HTERT RPE-1 (cell line): ENCODE results near the gene PRKACB.

ENCODE experiments used
- in situ Hi-C: fragments of 300-500 bp; cut with MboI; formaldehyde crosslinking; loops from 4 replicates; pipeline ENCODE4 v1.14.3; 2020; ENCODE audit warnings: low sequenced_read_pairs

Gene PRKACB

GRCh38 chr1:84155517-84155916 lies 11.4 kb downstream of the PRKACB start:
- in situ Hi-C loops: no loop called here

GRCh38 chr1:84156210-84156621 lies 12.1 kb downstream of the PRKACB start:
- in situ Hi-C loops: no loop called here

DNA sequence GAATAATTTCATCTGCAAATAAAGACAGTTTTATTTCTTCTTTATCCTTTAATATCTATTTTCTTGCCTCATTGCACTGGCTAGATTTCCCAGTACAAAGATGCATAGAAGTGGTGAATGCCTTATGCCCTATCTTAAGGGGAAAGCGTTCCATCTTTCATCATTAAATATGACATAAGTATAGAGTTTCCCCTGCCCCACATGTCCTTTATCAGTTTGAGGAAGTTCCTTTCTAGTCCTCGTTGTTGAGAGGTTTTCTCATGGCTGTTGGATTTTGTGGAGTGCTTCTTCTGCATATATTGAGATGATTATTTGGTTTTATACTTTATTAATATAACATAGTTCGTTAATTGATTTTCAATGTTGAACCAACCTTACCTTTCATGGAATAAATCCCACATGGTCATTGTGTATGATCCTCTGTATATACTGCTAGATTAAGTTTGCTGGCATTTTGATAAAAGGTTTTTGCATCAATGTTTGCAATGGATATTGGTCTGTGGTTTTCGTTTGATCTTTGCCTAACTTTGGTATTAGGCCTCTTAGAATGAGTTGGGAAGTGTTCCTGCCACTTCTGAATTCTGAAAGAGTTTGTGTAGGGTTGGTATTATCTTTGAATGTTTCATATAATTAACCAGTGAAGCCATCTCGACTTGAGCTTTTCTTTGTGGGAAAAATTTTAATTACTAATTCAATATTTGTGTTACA lies 15.6 kb downstream of the PRKACB start:
- in situ Hi-C loops: no loop called here

DNA sequence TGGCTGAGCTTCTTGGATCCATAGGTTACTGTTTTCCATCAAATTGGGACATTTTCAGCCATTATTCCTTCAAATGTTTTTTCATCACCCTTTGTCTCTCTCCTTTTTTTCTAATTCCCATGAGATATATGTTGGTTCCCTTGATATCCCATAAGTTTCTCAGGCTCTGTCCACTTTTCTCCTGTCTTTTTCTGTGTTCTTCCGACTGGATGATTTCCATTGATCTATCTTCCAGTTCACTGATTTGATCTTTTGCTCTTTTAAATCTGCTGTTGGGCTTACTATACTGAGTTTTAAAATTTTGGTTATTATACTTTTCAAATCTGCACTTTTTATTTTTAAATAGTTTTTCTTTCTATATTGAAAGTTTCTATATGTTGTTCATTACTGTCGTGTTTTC lies 18.2 kb downstream of the PRKACB start:
- in situ Hi-C loops: no loop called here

- in situ Hi-C loops: no loop called here
These were observed 19.3 kb downstream of the PRKACB start for GRCh38 chr1:84163123-84163931.

DNA sequence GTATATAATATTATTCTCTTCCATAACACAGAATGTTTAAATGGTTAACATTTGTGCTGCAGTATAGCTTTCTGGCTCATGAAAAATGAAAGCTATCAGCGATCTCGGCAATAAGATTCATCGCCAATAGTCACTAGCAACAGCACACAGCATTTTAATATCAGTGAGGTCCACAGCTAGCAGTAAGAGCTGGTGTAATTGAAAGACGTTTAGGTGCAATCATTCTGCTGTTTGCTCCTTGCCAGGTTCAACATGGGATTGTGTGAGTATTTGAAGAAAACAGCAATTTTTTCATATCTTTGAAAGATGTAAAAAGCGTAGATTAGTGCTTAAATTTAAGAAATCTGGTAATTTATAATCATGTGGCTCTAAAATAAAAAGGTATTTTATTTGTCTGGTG lies 20.1 kb downstream of the PRKACB start:
- in situ Hi-C loops: no loop called here

GRCh38 chr1:84164567-84165021 lies 20.5 kb downstream of the PRKACB start:
- in situ Hi-C loops: no loop called here

DNA sequence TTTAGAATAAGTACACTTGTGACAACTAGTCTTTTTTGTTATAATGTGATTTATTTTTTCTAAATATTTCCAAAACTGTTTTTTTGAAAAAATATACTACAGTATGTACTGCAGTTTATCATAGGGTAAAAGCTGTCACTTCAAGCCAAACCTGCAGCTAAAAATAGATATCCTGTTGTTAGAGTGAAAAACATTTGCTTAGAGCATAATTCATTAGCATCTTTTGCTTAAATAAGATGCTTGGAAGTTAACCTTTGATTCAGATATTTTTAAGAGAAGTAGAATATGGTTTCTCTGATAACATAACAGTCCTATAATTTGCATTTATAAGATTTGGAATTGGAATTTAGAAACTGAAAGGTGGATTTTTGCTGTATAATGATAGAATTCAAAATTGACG lies 21.5 kb downstream of the PRKACB start:
- in situ Hi-C loops: no loop called here

DNA sequence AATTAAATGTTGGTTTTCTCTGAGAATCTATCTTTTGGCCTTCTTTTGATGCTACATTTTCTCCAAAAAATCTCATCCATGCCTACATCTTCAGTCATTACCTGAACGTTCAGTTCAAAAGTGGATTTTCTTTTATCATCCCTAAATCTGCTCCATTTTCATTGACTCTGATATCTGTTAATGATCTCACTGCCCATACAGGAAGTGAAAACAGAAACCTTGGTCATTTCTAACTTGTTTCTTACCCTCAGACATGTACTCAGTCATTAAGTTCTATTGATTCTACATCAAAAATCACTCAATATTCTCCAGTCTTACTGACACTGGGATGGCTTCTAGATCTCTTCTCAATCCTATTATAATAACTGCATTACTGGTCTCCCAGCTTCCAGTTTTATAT lies 22.7 kb downstream of the PRKACB start:
- in situ Hi-C loops: no loop called here

- in situ Hi-C loops: no loop called here
These were observed 24.7 kb downstream of the PRKACB start for GRCh38 chr1:84168783-84169182.

GRCh38 chr1:84170171-84170570 lies 26.1 kb downstream of the PRKACB start:
- in situ Hi-C loops: no loop called here

DNA sequence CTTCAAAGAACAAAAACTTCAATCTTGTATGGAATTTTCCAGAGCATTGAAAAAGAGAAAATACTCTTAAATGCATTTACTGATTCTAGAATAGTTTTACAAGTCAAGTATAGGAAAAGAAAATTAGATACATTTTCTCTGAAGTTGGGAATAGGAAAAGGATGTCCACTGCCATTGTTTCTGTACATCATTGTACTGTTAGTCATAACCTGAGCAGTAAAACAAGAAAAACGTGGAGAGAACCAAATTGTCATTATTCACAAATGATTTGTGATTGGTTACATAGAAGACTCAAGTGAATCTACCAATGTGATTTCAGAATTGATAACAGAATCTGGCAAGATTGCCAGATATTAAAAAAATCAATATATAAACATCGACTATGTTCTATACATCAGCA lies 27.4 kb downstream of the PRKACB start:
- in situ Hi-C loops: no loop called here

DNA sequence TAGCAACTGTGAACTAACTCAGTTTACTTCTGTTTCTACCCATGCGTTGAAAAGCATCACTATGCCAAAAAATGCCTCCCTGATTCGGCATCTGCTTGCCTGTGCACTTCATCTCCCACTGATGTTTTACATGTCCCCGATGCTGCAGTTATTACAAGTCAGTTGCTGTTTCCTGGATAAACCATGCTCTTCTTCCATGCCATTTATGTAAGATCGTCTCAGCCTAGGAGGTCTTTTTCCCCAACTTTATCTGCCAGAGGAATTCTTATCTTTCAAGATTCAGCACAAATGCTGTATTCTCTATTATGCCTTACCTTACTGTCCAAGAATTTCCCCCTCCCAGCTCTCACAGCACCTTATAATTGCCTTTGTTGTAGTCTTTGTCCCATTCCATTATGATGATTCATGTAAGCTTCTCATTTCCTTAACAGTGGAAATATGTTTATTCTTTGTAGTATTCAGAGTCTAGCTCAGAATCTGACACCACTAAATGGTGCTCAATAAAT lies 30.0 kb downstream of the PRKACB start:
- in situ Hi-C loops: no loop called here

- in situ Hi-C loops: no loop called here
These were observed 37.4 kb downstream of the PRKACB start for GRCh38 chr1:84181350-84182005.

DNA sequence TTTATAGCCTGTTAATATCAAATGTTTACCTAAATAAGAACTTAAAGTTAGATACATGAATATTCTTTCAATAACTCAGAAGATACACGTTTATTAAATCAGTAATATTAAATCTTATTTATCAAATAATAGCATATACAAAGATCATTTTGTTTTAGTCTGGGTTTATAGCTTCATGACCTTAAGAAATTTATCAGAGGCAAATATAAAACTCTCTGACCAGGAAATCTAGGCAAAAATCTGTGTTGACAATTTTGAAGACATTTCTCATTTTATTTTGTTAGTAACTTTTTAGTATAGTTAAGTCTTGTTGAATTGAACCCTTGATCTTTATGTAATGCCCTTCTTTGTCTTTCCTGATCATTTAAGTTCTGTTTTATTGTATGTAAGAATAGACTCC lies 46.4 kb downstream of the PRKACB start:
- in situ Hi-C loops: no loop called here

DNA sequence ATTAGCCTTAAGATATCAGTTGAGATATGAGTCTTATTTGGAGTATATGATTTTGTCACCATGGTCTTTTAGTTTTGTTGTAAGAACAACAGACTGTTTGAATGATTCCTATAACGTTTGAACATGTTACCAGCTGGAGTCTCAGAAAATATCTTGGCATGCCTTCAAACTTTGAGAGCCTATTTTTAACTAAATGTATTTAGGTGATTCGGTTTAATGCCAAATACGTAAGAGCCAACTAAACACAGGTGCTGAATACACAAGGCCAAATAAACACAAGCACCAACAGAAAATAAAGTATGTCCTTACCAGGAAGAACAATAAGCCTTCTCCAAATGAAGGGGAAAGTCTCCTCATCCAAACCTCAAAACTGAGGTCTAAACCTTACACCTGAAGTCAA lies 48.6 kb downstream of the PRKACB start:
- in situ Hi-C loops: no loop called here

DNA sequence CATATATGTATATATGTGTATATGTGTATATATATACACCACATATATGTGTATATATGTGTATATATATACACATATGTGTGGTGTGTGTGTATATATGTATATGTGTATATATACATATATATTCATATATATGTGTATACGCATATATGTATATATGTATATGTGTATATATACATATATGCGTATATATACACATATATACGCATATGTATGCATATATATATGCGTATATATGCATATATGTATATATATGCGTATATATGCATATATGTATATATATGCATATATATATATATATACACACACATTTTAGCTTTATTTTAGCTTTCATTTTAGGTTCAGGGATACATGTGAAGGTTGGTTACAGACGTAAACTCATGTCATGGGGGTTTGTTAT lies 54.8 kb downstream of the PRKACB start:
- in situ Hi-C loops: no loop called here

DNA sequence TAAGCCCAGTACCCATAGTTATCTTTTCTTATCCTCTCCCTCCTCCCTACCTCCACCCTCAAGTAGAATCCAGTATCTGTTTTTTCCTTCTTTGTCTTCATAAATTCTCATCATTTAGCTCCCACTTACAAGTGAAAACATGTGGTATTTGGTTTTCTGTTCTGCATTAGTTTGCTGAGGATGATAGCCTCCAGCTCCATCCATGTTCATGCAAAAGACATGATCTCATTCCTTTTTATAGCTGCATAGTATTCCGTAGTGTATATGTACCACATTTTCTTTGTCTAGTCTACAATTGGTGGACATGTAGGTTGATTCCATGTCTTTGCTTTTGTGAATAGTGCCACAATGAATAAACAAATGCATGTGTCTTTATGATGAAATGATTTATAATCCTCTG lies 55.2 kb downstream of the PRKACB start:
- in situ Hi-C loops: no loop called here

GRCh38 chr1:84202126-84202525 lies 58.1 kb downstream of the PRKACB start:
- in situ Hi-C loops: no loop called here

DNA sequence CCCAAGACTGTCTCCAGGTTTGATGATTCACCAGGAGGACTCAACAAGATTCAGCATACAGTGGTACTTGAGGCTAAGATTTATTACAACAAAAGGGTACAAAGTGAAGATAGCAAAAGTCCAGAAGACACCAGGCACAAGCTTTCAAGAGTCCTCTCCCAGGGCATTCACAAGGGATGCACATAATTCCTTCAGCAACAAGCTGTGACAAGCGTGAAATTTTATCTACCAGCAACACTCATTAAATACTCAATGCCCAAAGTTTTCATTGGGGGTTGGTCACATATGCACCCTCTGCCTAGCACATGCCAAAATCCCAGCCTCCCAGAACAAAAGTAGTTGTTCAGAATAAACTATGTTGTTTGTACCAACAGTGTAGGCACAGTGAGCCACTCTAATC lies 62.3 kb downstream of the PRKACB start:
- in situ Hi-C loops: no loop called here

GRCh38 chr1:84208935-84209334 lies 64.9 kb downstream of the PRKACB start:
- in situ Hi-C loops: no loop called here
